HG03066 (cell line): ENCODE measurements around the gene EPB41L1.

Experiments used
- ATAC-seq: cut with Tn5 transposase; IDR thresholded peaks from one replicate; pipeline ENCODE4 v1.9.1; 2021; ENCODE audit warnings: low read depth; ENCODE audit not compliant: unreplicated experiment

EPB41L1 gene

DNA sequence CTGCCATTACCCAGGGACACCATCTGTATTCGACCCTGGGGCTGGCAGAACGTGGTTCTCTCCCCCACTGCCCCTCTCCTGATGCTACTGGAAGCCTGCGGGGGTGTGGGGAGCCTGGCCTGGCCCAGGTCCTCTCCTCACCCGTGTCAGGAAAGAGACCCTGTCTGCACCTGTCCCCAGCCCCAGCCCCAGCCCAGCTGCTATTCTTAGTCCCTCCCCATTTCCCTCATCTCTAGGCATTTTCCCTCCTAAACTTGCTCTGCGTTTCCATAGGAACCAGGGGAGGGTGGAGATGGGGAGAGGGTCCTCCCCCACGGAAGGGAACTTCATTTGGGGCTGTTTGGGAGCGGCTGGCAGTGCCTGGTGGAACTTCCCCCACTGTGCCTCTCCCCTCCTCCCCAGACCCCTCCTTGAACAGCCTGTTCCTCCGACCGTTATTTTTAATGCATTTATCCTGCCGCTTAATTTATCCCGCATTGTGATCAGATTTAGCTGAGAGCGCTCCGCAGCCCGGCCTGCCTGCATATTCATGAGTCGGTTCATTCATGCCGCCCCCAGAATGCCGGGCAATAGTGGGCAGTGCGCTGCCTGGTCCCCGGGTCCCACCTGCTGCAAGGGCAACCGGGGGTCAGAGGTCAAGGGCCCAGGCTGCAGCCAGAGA lies 119.8 kb downstream of the EPB41L1 start:
- ATAC-seq = no peak

GRCh38 chr20:36275011-36275410 lies 120.5 kb downstream of the EPB41L1 start:
- ATAC-seq = no peak

DNA sequence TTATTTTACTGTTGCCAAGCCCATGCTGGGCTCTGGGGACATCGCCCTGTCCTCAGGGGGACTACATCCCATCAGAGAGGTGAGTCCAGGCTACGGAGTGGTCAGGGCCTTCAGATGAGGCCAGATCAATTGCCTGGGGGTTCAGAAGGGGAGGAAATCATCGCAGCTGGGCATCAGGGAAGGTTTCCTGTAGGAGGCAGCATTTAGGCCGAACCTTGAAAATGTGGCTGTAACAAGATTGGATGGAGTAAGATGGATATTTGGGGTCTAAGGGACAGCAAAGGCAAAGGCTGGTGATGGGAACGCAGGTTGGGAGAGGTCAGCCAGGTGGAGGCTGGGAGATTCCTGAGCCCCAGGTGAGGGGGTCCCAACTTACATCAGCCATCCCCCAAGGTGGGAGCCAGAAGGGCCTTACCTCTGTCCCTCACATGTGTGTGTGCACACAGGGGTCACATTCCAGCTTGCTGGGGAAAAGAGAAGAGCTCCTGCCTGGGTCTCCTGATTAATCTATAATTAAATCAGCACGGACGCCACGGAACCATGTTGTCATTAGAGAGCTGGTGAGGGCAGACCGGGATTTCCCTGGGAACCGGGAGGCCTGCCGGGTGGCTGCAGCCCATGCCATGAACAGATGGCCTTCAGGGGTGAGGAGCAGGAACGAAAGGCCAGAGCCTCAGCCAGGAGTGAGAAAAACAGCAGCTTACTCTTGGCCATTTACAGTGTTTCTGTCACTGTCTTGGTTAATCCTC lies 121.1 kb downstream of the EPB41L1 start:
- no peak for ATAC-seq

DNA sequence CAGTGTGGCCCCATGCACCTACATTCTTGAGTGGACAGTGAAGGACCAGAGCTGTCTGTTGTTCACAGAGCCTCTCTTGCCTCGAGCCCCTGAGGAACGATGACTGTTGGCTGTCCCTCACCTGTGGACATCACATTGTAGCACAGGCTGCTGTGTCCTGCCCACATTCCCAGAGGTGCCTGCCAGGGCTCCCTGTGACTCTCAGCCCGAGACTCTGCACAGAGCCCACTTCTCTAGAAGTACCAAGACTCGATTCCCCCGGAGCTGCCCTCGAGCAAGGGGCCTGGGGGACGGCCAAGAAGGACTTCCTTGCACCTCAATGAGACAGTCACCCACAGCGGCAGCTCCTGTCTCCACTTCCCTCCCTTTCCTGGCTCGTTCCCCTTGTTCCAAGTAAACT lies 123.0 kb downstream of the EPB41L1 start:
- no peak for ATAC-seq

DNA sequence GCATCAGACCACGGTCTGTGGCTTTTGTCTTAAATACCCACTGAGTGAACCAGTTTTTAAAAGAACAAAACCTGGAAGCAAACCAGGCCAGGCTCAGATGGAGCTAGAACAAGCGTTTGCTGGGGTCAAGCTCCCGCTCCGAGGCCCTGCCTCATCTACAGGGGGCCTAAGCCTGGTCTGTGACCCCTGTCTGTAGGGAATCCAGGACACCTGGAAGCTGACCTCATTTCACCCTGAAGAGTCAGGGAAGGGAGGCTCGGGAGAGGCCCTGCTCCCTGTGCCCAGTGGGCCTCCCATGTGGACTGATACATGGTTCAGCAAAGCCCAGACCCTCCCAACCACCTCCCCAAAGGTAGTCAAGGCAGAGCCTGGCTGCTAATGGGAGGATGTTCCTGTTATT lies 124.8 kb downstream of the EPB41L1 start:
- ATAC-seq = no peak

DNA sequence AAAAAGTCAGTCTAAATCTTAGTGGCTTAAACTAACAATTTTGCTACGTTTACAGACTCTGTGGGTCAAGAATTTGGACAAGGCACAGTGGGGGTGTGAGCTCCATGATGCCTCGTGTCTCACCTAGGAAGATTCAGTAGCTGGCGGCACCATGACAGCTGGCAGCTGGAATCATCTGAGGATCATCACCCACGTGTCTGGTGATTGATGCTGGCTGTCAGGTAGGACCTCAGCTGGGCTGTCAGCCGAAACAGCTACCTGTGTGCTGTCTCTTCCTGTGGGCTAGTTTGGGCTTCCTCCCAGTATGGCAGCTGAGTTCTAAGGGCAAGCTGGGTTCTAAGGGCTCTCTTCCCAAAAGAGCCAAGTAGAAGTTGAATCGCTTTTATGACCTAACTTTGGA lies 125.2 kb downstream of the EPB41L1 start:
- ATAC-seq = no peak

GRCh38 chr20:36281785-36282380 lies 127.3 kb downstream of the EPB41L1 start:
- ATAC-seq = no peak
